GM23248 (cell line): ENCODE data around the gene GJB5.

Experiments used
- EZH2 ChIP-seq: fragments of 200-600 bp; sonication (generic); IDR thresholded peaks from 2 replicates; pipeline ENCODE4 v1.6.1; 2018; ENCODE audit warnings: antibody characterized with exemption, mild to moderate bottlenecking; ENCODE audit not compliant: insufficient read depth, poor library complexity, severe bottlenecking
- EZH2phosphoT487 ChIP-seq: fragments of 200-600 bp; sonication (generic); IDR thresholded peaks from 2 replicates; pipeline ENCODE4 v1.6.1; 2018; ENCODE audit warnings: antibody characterized with exemption, moderate library complexity, mild to moderate bottlenecking, low read depth; ENCODE audit not compliant: insufficient read depth

GRCh38 chr1:34742667-34743270 is 12.1 kb upstream of the GJB5 start:
- TF ChIP-seq EZH2phosphoT487 (no peak), EZH2 (no peak)
